Measurements from ENCODE around the gene CD47.

The CD47 gene

DNA sequence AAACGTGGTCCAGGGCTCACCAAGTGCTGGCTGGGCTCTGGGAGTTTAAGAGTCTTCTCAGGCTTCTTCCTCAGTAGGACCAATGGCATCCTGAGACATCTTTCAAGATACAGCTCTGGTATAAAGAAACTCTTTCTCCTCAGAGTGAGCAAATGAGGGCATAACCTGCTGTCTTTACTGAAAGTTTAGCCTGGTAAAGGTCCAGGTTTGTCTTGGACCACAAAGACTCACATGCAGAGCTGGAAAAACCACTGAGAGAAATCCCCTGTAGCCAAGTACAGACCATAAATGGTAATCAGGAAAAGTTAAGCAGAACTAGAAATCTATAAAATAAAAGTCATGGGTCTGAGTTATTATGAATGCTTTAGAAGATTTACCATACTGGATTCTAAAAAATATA is 23.1 kb downstream of the CD47 start:
- TF ChIP-seq, protein P1, sequence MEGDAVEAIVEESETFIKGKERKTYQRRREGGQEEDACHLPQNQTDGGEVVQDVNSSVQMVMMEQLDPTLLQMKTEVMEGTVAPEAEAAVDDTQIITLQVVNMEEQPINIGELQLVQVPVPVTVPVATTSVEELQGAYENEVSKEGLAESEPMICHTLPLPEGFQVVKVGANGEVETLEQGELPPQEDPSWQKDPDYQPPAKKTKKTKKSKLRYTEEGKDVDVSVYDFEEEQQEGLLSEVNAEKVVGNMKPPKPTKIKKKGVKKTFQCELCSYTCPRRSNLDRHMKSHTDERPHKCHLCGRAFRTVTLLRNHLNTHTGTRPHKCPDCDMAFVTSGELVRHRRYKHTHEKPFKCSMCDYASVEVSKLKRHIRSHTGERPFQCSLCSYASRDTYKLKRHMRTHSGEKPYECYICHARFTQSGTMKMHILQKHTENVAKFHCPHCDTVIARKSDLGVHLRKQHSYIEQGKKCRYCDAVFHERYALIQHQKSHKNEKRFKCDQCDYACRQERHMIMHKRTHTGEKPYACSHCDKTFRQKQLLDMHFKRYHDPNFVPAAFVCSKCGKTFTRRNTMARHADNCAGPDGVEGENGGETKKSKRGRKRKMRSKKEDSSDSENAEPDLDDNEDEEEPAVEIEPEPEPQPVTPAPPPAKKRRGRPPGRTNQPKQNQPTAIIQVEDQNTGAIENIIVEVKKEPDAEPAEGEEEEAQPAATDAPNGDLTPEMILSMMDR (IDR thresholded peaks at IDR 0.05; ENCODE audit: low read depth, low read length) = no peak
- no peak overlapping the region for H3K4me3 ChIP-seq (ENCODE audit: low read depth, low read length)

DNA sequence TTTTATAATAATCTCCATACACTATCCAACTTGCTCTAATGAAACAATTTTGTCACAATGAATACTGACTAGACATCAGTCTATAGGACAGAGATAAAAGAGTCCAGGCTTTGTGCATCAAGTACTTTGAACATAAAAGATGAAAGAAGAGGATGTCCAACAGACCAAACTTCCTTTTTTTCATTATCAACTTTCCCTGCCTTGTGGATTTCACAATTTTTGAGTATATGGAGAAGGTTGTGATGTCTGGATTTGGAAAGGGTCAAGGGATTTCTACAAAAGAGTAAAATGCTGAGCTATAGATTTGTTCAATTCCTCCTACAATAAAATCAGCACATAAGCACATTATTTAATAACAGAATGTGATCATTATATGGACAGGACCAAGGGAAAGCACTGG is 25.7 kb downstream of the CD47 start:
- TF ChIP-seq, protein P1 (IDR thresholded peaks at IDR 0.05; ENCODE audit: low read depth, low read length) = no peak
- H3K4me3 ChIP-seq (ENCODE audit: low read depth, low read length) = no peak overlapping the region

DNA sequence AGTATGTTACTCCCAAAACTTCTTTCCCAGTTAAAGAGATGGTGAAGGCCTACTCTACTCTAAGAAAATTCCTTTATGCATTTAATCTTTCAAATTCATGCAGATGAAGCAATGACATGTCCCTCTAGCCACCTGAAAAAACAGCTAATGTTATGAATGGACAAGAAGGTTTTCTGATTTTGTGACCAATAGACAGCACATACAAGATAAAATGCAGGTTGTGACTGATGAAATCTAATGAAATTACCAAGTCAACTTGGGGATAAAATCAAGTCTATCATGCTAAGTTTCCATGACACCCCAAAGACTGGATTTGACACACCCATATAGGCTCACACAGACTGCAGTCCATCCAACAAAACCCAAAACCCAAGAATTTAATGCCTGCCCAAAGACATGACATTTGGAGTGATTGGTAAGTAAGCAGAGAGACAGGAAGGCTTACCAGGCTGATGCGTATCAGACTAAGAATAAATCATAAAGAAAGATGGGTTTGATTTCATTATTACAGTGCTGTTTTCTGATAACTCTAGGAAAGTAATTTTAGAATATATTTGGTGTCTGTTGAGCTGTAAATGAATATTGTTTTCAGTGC is 26.4 kb downstream of the CD47 start:
- no peak overlapping the region for H3K4me3 ChIP-seq (ENCODE audit: low read depth, low read length)
- TF ChIP-seq, protein P1 (IDR thresholded peaks at IDR 0.05; ENCODE audit: low read depth, low read length) = no peak

DNA sequence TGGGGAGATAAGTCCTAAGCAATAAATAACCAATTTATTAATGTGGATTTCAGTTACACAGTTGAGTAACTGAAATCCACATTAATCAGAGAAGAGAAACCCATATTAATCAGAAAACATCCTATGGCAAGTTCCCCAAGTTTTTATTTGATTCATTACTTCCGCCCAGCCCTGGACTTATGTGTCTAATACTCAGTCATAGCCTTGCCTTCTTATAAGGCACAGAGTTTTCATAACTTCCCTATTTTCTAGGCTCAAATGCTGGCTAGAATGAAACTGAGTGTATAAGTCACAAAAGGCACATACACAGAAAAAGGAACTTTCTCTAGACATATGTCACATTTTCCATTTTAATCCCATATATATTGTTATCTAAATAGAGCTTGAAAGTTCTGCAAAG is 28.8 kb downstream of the CD47 start:
- TF ChIP-seq, protein P1 (IDR thresholded peaks at IDR 0.05; ENCODE audit: low read depth, low read length) = no peak
- H3K4me3 ChIP-seq (ENCODE audit: low read depth, low read length) = no peak overlapping the region

DNA sequence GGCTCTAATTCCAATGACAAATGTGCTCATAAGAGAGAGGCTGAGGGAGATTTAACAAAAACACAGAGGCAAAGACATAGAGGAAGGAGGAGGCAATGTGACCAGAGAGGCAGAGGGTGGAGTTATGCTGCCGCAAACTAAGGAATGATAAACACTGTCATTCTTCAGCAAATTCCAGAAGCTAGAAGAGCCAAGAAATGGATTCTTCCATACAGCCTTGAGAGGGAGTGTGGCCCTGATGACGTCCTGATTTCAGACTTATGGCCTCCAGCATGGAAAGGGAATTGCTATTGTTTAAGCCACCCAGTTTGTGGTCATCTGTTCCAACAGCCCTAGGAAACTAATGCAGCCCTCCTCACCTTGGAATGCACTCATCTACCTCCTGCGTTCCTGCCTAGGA is 30.5 kb downstream of the CD47 start:
- H3K4me3 ChIP-seq (ENCODE audit: low read depth, low read length) = no peak overlapping the region
- TF ChIP-seq, protein P1 (IDR thresholded peaks at IDR 0.05; ENCODE audit: low read depth, low read length) = no peak

DNA sequence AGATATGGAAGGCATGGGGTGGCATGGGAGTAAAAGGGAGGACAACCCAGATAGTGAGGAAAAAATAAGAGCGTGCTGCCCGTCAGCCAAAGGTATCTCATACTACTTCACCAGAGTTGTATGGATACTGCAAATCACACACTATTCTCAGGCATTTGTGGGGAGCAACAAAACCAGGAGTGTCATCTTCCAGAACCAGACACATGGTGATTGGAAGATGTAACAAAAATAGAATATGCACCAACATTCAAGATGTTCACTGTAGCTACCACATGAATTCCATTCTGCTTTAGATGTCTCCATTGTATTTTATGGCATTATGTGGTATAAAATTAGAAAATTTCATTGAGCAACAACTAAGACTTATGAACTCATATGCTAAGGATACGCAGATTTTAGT is 34.9 kb downstream of the CD47 start:
- TF ChIP-seq, protein P1 (IDR thresholded peaks at IDR 0.05; ENCODE audit: low read depth, low read length) = no peak
- H3K4me3 ChIP-seq (ENCODE audit: low read depth, low read length) = no peak overlapping the region

DNA sequence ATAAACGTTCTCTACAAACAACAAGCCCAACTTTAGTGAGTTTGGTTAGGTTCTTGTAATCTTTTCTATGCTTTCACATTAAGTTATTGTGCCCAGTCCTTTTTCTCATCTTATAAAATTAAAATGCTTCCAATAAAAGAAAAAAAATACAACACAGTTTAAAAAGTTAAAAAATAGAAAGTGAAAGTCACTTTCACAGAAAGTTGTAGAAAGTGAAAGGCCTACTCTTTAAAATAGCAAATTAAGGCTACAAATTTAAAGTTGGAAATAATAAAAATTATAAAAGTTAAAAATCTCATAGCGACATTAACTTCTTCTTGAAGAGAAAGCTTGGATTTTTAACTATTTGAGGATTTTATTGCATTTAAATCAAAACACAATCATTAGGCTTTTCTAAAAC is 35.9 kb downstream of the CD47 start:
- no peak overlapping the region for H3K4me3 ChIP-seq (ENCODE audit: low read depth, low read length)
- TF ChIP-seq, protein P1 (IDR thresholded peaks at IDR 0.05; ENCODE audit: low read depth, low read length) = no peak
